HG03342 (cell line): Measurements from ENCODE around the gene TSR1.
A peak's percentile ranks its signal among the peaks of the same experiment; 100 is the strongest.

ENCODE experiments used
- ATAC-seq: cut with Tn5 transposase; IDR thresholded peaks from one replicate; pipeline ENCODE4 v1.9.1; 2021; ENCODE audit warnings: mild to moderate bottlenecking, moderate library complexity; ENCODE audit not compliant: unreplicated experiment

TSR1 gene

GRCh38 chr17:2336215-2336851 is at the start of gene TSR1:
Gene TSR1 (minus strand): TSS chr17:2336457. CDS start chr17:2336427, 30 bp downstream.
- peak; percentile 75 for ATAC-seq

GRCh38 chr17:2385240-2386210 is 49.3 kb upstream of the TSR1 start:
- ATAC-seq, result no peak

GRCh38 chr17:2384439-2385127 is 48.3 kb upstream of the TSR1 start:
- no peak for ATAC-seq

GRCh38 chr17:2383628-2384167 is 47.4 kb upstream of the TSR1 start:
- no peak for ATAC-seq

GRCh38 chr17:2380950-2381649 is 44.8 kb upstream of the TSR1 start:
- ATAC-seq, result no peak

- ATAC-seq, result no peak
These were observed 44.1 kb upstream of the TSR1 start for GRCh38 chr17:2380226-2380922.

- ATAC-seq, result no peak
These were observed 43.4 kb upstream of the TSR1 start for GRCh38 chr17:2379489-2380225.

- ATAC-seq, result no peak
These were observed 42.6 kb upstream of the TSR1 start for GRCh38 chr17:2378905-2379304.

- ATAC-seq, result no peak
These were observed 41.4 kb upstream of the TSR1 start for GRCh38 chr17:2377659-2378058.

GRCh38 chr17:2376107-2376506 is 39.9 kb upstream of the TSR1 start:
- ATAC-seq, result no peak

GRCh38 chr17:2375406-2375805 is 39.1 kb upstream of the TSR1 start:
- ATAC-seq, result no peak

GRCh38 chr17:2374549-2375285 is 38.5 kb upstream of the TSR1 start:
- no peak for ATAC-seq

GRCh38 chr17:2373179-2373578 is 36.9 kb upstream of the TSR1 start:
- no peak for ATAC-seq

GRCh38 chr17:2372681-2373080 is 36.4 kb upstream of the TSR1 start:
- no peak for ATAC-seq

GRCh38 chr17:2372180-2372579 is 35.9 kb upstream of the TSR1 start:
- no peak for ATAC-seq

GRCh38 chr17:2371183-2372130 is 35.2 kb upstream of the TSR1 start:
- no peak for ATAC-seq

GRCh38 chr17:2370211-2370589 is 33.9 kb upstream of the TSR1 start:
- no peak for ATAC-seq
